Nephron progenitor cell (in vitro differentiated cells): ENCODE data around the gene ZNF264.

Experiments
- DNase-seq: peaks from one replicate; pipeline ENCODE4 v3.0.0; 2021
- H3K27ac Mint-ChIP-seq: 2 replicates; pipeline ENCODE4 v1.8.0; 2021; ENCODE audit warnings: mild to moderate bottlenecking, moderate library complexity, mixed read lengths
- H3K27me3 Mint-ChIP-seq: 2 replicates; pipeline ENCODE4 v1.8.0; 2021; ENCODE audit warnings: mild to moderate bottlenecking, low read depth, mixed read lengths; ENCODE audit not compliant: poor library complexity
- H3K36me3 Mint-ChIP-seq: 2 replicates; pipeline ENCODE4 v1.8.0; 2021; ENCODE audit warnings: low read depth, mixed read lengths
- H3K4me1 Mint-ChIP-seq: 2 replicates; pipeline ENCODE4 v1.8.0; 2021; ENCODE audit warnings: mixed read lengths
- H3K4me3 Mint-ChIP-seq: 2 replicates; pipeline ENCODE4 v1.8.0; 2021; ENCODE audit warnings: mild to moderate bottlenecking, moderate library complexity, mixed read lengths
- H3K9me3 Mint-ChIP-seq: 2 replicates; pipeline ENCODE4 v1.8.0; 2021; ENCODE audit warnings: mild to moderate bottlenecking, moderate library complexity, mixed read lengths
- CTCF ChIP-seq: fragments of 200-600 bp; sonication (generic); IDR thresholded peaks from 2 replicates; pipeline ENCODE4 v1.5.0; 2021; ENCODE audit warnings: antibody characterized with exemption

Gene ZNF264

DNA sequence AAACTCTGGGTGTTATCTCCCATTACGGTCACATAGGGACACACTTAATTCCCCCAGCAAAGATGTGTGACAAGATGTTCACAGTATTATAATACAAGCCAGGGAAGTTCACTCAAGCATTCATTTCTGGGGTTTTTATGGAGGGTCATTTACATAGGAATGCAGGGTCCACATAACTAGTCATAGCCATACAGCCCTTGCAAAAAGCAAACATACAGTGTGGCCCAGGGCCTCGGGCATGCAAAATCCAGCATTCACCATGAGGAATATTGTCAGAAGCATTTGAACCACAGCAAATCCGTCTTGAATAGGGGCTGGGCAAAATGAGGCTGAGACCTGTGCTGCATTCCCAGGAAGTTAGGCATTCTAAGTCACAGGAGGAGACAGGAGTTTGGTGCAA is 76.0 kb downstream of the ZNF264 start:
- no peak overlapping the region for H3K4me3 Mint-ChIP-seq
- no peak for TF ChIP-seq CTCF
- no peak for DNase-seq

GRCh38 chr19:57269515-57270250 is 78.4 kb downstream of the ZNF264 start:
- no peak overlapping the region for H3K27ac Mint-ChIP-seq
- no peak for DNase-seq
- H3K9me3 Mint-ChIP-seq = no peaks in the 10 kb centered on the region

More for the DNA sequence above, 76.0 kb downstream of the ZNF264 start:
- no peaks in the 10 kb centered on the region for H3K9me3 Mint-ChIP-seq
- H3K36me3 Mint-ChIP-seq = peaks cover 14% of the 10 kb centered on the region
- H3K4me1 Mint-ChIP-seq = peaks cover 11% of the 10 kb centered on the region
- no peak overlapping the region for H3K27ac Mint-ChIP-seq
- peaks cover 11% of the 10 kb centered on the region for H3K27me3 Mint-ChIP-seq

DNA sequence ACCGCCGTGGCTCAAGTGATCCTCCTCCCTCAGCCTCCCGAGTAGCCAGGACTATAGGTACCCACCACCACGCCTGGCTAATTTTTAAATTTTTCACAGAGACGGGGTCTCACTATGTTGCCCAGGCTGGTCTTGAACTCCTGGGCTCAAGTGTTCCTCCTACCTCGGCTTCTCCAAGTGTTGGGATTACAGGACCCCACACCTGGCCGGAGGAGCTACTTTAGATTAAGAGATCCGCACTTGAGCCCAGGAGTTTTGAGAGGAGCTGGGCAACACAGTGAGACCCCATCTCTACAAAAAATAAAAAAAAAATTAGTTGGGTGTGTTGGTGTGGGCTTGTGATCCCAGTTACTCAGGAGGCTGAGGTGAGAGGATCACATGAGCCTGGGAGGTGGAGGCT is 80.0 kb downstream of the ZNF264 start:
- Mint-ChIP-seq H3K36me3 (peaks cover 15% of the 10 kb centered on the region), H3K9me3 (no peaks in the 10 kb centered on the region), H3K27me3 (peaks cover 4% of the 10 kb centered on the region), H3K27ac (no peak overlapping the region), H3K4me1 (peaks cover 2% of the 10 kb centered on the region), H3K4me3 (no peak overlapping the region)
- TF ChIP-seq CTCF = no peak
- DNase-seq = no peak

More at GRCh38 chr19:57269515-57270250, 78.4 kb downstream of the ZNF264 start:
- H3K4me3 Mint-ChIP-seq = no peak overlapping the region
- H3K36me3 Mint-ChIP-seq = peaks cover 16% of the 10 kb centered on the region
- peaks cover 11% of the 10 kb centered on the region for H3K4me1 Mint-ChIP-seq
- TF ChIP-seq CTCF = no peak
- peaks cover 9% of the 10 kb centered on the region for H3K27me3 Mint-ChIP-seq
